ENCODE measurements around the gene GCGR. TPM values are rescaled to one million over a fixed set of nuclear protein-coding genes. Genes with fewer than 3 reads are reported as not detected.
A peak's percentile ranks its signal among the peaks of the same experiment; 100 is the strongest.

Gene GCGR
- total RNA-seq, 2 donors from 2014 or later, result 0.17 TPM; not detected in 1

DNA sequence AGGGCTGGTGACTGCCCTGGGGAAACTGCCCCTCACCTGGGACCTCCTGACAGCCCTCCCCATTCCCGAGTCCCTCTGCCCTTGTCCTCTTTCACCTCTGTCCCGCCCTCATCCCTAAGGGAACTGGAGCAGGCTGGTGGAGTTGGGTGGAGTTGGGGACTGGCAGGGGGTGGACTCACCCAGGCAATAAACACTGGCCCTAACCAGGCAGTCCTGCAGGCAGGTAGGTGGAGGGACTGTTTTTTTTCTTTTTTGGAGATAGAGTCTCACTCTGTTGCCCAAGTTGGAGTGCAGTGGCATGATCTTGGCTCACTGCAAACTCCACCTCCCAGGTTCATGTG, 11.7 kb downstream of the GCGR start:
- ATAC-seq (replicated peaks in 1 of 2), result no peak
- no peak for DNase-seq
- no peak overlapping the region for H3K4me3 Mint-ChIP-seq
- H3K9me3 Mint-ChIP-seq, result no peaks in the 10 kb centered on the region
- H3K27me3 Mint-ChIP-seq (ENCODE audit: low read depth), result peaks cover 20% of the 10 kb centered on the region
- H3K36me3 Mint-ChIP-seq (ENCODE audit: insufficient read depth in 2 of 2), result no peaks in the 10 kb centered on the region
- no peaks in the 10 kb centered on the region for H3K4me1 Mint-ChIP-seq (ENCODE audit: low read depth)
- no peak overlapping the region for H3K27ac Mint-ChIP-seq

DNA sequence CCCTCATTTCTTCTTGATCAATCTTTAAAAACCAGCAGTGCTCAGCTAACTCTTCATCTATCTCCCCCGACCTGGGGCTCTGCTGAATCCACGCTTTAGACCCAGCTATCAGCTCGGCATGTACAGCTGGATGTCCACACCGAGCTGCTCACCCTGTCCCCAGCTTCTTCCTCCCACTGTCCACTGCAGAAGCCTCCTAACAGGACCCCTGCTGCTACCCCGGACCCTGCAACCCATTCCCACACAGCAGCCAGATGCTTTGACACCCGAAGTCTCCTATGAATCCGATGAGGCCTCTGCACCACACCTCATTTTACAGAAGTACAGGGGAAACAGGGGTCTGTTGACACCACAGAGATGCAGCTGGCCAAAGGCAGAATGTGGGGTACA, 13.8 kb downstream of the GCGR start:
- H3K9me3 Mint-ChIP-seq, result no peaks in the 10 kb centered on the region
- no peak for DNase-seq
- H3K27ac Mint-ChIP-seq, result no peak overlapping the region

DNA sequence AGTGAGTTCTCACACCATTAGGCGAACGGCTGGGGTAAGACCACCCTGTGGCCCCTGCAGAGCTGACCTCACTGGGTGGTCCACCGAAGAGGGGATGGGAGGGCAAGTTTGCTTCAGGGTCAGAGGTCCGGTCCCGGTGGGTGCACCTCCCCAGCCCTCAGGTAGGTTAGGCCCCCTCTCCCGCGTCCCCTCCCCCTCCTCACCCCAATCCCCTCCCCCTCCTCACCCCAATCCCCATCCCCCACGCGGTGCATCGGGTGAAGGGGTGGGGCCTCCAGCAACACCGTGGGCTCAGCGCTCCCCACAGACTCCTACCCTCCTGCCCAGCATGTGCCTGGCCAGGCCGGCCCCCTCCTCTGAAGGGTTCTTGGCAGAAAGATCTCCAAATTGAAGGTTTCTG, 15.8 kb downstream of the GCGR start:
- H3K27ac Mint-ChIP-seq, result no peak overlapping the region
- H3K27me3 Mint-ChIP-seq (ENCODE audit: low read depth), result peaks cover 20% of the 10 kb centered on the region
- H3K4me3 Mint-ChIP-seq, result no peak overlapping the region
- H3K36me3 Mint-ChIP-seq (ENCODE audit: insufficient read depth in 2 of 2), result no peaks in the 10 kb centered on the region
- DNase-seq (no peak), ATAC-seq (replicated peaks in 1 of 2) (no peak)
- H3K4me1 Mint-ChIP-seq (ENCODE audit: low read depth), result peaks cover 4% of the 10 kb centered on the region
- no peaks in the 10 kb centered on the region for H3K9me3 Mint-ChIP-seq

More for the DNA sequence above, 13.8 kb downstream of the GCGR start:
- H3K4me3 Mint-ChIP-seq, result no peak overlapping the region
- no peak for ATAC-seq (replicated peaks in 1 of 2)
- H3K4me1 Mint-ChIP-seq (ENCODE audit: low read depth), result peaks cover 4% of the 10 kb centered on the region
- H3K36me3 Mint-ChIP-seq (ENCODE audit: insufficient read depth in 2 of 2), result no peaks in the 10 kb centered on the region
- peaks cover 20% of the 10 kb centered on the region for H3K27me3 Mint-ChIP-seq (ENCODE audit: low read depth)

DNA sequence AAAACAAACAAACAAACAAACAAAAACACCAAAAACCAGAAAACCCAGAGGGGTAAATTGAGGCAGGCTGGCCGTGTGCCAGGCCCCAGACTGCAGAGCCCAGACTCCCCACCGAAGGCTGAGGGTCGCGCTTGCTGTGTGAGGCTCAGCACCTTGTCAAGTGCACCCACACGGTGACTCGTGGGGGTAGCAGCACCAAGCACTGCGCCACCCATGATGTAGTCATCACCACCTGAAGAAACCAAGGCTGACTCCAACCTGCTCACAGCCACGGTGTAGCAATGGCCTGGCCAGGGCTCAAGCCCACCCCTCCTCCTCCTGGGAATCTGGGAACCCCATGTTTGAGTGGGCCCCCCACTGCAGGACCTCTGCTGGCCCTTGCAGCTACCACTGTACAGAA, 17.2 kb downstream of the GCGR start:
- peak; percentile 42 to 45 for ATAC-seq (replicated peaks in 1 of 2)
- Mint-ChIP-seq H3K4me3 (no peak overlapping the region), H3K27ac (no peak overlapping the region), H3K9me3 (no peaks in the 10 kb centered on the region), H3K27me3 (ENCODE audit: low read depth) (peaks cover 17% of the 10 kb centered on the region), H3K36me3 (ENCODE audit: insufficient read depth in 2 of 2) (no peaks in the 10 kb centered on the region), H3K4me1 (ENCODE audit: low read depth) (peaks cover 4% of the 10 kb centered on the region)
- DNase-seq, result no peak

DNA sequence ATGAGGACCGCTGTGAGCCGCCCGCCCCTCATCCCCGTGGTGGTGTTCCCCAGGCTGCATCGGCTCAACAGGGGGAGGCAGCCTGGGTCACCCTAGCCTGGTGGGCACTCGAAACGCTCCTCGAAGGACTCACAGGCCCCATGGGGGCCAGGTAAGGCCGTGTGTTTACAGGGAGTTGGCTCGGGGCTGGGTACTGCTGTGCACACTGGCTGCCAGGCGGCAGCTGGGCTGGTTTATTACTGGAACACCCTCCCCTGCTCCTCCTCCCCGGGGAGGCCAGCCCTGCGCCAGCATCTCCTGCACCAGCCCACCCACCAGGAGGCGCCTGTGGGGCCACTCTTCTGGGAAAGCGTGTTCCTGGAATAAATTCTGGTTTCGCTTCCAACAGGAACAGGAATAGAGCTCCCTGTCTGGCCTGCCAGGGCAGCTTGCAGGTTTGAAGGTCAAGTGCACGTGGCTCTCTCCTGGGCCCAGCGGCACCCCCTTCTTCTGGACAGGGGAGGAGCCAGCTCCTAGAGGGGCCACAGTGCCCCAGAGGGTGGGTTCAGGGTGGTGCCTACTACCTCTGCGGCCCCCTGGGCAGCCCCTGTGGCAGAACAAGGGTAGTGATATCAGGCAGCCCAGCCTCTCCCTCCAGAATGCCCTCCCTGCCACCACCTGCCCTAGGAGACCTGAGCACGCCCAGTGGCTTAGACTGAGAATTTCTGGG, 17.8 kb downstream of the GCGR start:
- ATAC-seq (replicated peaks in 1 of 2), result peak; percentile 26 to 34
- DNase-seq, result no peak
- Mint-ChIP-seq H3K4me1 (ENCODE audit: low read depth) (peaks cover 4% of the 10 kb centered on the region), H3K27ac (no peak overlapping the region), H3K36me3 (ENCODE audit: insufficient read depth in 2 of 2) (no peaks in the 10 kb centered on the region), H3K27me3 (ENCODE audit: low read depth) (peaks cover 11% of the 10 kb centered on the region), H3K9me3 (no peaks in the 10 kb centered on the region), H3K4me3 (no peak overlapping the region)

DNA sequence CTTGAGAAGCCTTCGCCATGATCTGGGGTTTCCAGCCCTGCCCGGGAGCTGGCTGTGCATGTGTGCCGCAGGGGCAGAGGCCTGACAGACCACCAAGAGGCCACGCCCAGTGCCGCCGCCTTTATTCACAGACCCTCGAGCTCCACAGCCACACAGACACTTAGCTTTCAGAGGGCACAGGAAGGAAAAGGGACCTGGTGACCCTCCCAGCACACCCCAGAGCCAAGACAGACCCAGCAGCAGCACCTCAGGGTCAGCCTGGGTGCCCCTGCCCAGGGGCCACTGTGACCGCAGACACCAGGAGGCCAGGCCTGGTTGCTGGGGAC, 18.3 kb downstream of the GCGR start:
- no peak overlapping the region for H3K27ac Mint-ChIP-seq
- H3K36me3 Mint-ChIP-seq (ENCODE audit: insufficient read depth in 2 of 2), result no peaks in the 10 kb centered on the region
- peaks cover 4% of the 10 kb centered on the region for H3K4me1 Mint-ChIP-seq (ENCODE audit: low read depth)
- ATAC-seq (replicated peaks in 1 of 2) (no peak), DNase-seq (no peak)
- no peak overlapping the region for H3K4me3 Mint-ChIP-seq
- no peaks in the 10 kb centered on the region for H3K9me3 Mint-ChIP-seq
- H3K27me3 Mint-ChIP-seq (ENCODE audit: low read depth), result peaks cover 7% of the 10 kb centered on the region

DNA sequence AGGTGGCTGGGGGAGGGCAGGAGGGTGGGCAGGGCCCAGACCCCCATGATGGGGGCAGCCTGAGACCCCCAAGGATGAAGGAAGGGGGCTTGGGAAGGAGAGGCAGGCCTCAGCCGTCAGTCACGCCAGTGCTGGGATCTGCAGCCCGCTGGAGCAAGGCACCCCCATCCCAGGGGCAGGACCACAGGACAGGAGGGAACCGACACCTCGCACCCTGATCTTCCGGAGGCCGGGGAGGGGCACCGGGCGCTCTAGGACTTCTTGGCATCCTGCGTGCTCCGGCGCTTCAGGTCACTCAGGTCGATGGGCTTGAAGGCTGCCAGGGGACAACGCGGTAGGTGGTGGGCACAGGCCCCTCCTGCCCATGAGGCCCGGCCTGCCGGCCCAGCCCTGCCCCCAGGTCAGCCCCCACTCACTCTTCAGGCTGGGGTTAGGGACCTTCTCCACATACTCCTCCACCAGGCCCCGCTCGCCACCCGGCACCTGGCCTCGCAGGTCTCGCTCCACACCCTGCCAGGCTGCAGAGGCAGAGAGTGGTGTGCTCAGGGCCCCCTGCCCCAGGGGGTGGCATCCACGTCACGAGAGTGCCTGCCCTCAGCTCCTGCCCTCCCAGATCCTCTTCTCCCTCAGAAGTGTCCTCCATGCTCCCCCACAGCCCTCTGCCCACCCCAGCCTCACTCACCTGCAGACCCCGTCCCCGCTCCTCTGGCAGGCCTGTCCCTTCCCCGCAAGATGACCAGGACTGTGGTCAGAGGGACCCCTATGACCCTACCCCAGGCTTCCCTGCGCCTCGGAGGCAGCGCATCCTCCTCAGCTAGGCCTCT, 19.3 kb downstream of the GCGR start:
- Mint-ChIP-seq H3K9me3 (no peaks in the 10 kb centered on the region), H3K4me1 (ENCODE audit: low read depth) (peaks cover 4% of the 10 kb centered on the region), H3K36me3 (ENCODE audit: insufficient read depth in 2 of 2) (no peaks in the 10 kb centered on the region), H3K4me3 (no peak overlapping the region), H3K27ac (no peak overlapping the region), H3K27me3 (ENCODE audit: low read depth) (no peaks in the 10 kb centered on the region)
- ATAC-seq (replicated peaks in 1 of 2) (no peak), DNase-seq (no peak)

DNA sequence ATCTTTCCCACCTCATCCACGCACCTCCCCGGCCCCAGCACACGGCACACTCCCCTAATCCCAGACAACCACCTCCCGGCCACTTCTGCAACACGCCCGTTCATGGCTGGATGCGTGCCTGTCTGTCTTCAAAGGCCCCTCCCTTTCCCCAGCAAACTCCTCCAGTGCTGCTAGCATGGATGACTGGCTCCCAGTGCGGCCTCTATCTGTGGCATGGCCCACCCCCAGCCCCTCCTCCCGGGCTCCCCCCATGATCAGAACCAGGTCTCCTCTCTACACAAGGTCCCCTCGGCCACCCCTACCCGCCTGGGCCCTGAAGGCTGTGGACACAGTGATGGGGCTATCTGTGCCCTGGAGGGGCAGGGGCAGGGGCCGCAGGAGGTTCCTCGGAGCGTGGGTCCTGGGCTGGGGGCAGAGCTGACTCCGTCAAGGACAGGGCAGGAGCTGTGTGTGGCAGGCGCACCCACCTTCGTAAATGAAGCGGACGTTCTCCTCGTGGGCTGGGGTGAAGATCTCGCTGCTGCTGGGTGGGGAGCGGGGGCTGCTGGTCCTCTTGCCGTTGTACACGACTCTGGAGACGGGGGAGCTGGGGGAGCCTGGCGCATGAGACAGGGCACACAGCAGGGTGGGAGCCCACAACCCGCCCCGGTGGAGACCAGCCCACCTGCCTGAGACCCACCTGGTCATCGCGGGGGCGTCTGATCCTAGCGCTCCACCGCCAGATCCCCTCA, 20.0 kb downstream of the GCGR start:
- Mint-ChIP-seq H3K9me3 (no peaks in the 10 kb centered on the region), H3K36me3 (ENCODE audit: insufficient read depth in 2 of 2) (no peaks in the 10 kb centered on the region), H3K27me3 (ENCODE audit: low read depth) (no peaks in the 10 kb centered on the region), H3K4me1 (ENCODE audit: low read depth) (peaks cover 4% of the 10 kb centered on the region), H3K4me3 (no peak overlapping the region), H3K27ac (no peak overlapping the region)
- DNase-seq (no peak), ATAC-seq (replicated peaks in 1 of 2) (no peak)

DNA sequence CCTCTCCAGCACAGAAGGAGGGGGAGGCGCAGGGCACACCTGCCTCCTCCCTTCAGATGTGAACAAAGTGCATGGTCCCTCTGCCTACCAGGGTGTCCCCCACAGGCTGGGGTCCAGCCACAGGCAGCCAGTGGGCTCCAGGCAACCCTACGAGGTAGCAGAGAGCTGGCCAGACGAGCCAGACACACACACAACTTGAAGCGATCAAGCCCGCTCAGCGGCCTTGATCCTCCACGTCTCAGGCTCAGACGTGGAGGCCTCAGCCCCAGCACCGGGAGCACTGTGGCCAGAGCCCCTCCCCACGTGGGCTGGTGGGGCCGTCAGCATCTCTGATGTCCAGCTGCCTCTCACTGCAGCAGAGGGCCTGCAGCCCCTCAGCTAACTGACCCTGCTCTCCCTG, 20.6 kb downstream of the GCGR start:
- no peak for ATAC-seq (replicated peaks in 1 of 2)
- peaks cover 4% of the 10 kb centered on the region for H3K4me1 Mint-ChIP-seq (ENCODE audit: low read depth)

DNA sequence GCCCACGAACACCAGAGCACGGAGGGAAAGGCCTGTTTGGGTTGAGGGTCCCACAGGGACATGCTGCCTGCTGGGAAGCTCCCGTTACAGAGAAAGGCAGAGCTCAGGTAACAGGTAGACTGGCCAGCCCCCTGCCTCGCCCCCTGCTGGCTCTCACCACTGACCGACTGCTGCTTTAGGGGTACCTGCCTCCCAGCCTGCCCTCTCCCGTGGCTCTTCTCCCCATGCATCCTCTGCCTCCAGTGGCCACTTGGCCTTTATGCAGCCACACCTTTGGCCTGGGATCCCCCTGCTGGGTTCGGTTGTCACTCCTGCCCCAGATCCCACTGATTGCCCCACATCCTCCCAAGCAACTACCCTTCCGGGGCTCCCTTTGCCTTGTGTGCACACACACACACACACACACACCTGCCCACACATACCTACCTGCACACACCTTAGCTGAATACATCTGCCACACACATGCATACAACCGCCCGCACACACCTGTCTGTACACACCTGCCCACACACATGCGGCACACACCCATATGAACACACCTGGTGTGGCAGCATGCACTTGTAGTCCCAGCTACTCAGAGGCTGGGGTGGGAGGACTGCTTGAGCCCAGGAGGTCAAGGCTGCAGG, 22.0 kb downstream of the GCGR start:
- H3K4me3 Mint-ChIP-seq, result no peak overlapping the region
- H3K36me3 Mint-ChIP-seq (ENCODE audit: insufficient read depth in 2 of 2), result no peaks in the 10 kb centered on the region
- no peaks in the 10 kb centered on the region for H3K9me3 Mint-ChIP-seq
- H3K27me3 Mint-ChIP-seq (ENCODE audit: low read depth), result no peaks in the 10 kb centered on the region
- no peak for ATAC-seq (replicated peaks in 1 of 2)
- H3K27ac Mint-ChIP-seq, result no peak overlapping the region
- peaks cover 12% of the 10 kb centered on the region for H3K4me1 Mint-ChIP-seq (ENCODE audit: low read depth)
- no peak for DNase-seq

More for the DNA sequence above, 20.6 kb downstream of the GCGR start:
- H3K27ac Mint-ChIP-seq, result no peak overlapping the region
- no peaks in the 10 kb centered on the region for H3K27me3 Mint-ChIP-seq (ENCODE audit: low read depth)
- no peaks in the 10 kb centered on the region for H3K9me3 Mint-ChIP-seq
- no peak overlapping the region for H3K4me3 Mint-ChIP-seq
- no peaks in the 10 kb centered on the region for H3K36me3 Mint-ChIP-seq (ENCODE audit: insufficient read depth in 2 of 2)
- no peak for DNase-seq

DNA sequence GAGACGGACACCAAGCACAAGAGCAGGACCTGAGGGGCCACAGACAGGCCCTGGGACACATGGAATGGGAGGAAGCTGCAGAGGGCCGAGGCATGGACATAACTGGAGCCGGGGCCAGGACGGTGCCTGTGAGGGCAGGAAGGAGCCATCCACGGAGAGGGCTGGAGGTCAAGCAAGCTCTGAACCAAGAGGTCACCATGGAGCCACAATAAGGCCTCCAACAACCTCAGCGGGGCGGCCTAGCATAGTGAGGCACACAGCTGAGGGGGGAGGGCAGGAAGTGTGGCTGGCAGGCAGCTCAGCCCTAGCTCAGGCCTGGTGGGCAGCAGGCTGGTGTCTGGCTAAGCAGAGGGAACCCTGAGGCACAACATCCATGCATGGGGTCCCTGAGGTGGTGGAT, 24.7 kb downstream of the GCGR start:
- peaks cover 25% of the 10 kb centered on the region for H3K4me1 Mint-ChIP-seq (ENCODE audit: low read depth)
- H3K27me3 Mint-ChIP-seq (ENCODE audit: low read depth), result no peaks in the 10 kb centered on the region
- DNase-seq (no peak), ATAC-seq (replicated peaks in 1 of 2) (no peak)
- no peak overlapping the region for H3K27ac Mint-ChIP-seq
- no peaks in the 10 kb centered on the region for H3K9me3 Mint-ChIP-seq
- H3K4me3 Mint-ChIP-seq, result no peak overlapping the region
- peaks cover 0 to 6% of the 10 kb centered on the region in 2 donors for H3K36me3 Mint-ChIP-seq (ENCODE audit: insufficient read depth in 2 of 2)

DNA sequence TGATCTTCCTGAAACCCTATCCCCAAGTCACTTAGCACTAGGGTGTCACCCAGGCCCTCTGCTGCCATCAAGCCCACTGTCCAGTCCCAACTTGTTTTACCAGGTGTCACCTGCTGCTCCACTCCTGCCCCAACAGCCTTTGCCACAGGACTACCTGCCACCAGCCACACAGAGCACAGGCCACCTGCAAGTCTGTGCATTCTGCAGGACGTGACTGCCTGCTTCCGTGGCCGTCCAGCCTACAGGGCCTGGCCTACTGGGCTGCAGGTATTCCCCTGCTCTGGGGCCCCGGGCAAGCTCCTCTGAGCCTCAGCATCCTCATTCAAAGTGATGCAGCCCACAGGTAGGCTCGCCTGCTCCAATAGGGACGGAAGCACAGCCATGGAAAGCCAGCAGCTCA, 25.9 kb downstream of the GCGR start:
- Mint-ChIP-seq H3K4me1 (ENCODE audit: low read depth) (peaks cover 30% of the 10 kb centered on the region), H3K9me3 (no peaks in the 10 kb centered on the region), H3K4me3 (peak overlapping the region in 1 of 2 donors; percentile 51), H3K36me3 (ENCODE audit: insufficient read depth in 2 of 2) (peaks cover 0 to 6% of the 10 kb centered on the region in 2 donors), H3K27me3 (ENCODE audit: low read depth) (no peaks in the 10 kb centered on the region), H3K27ac (no peak overlapping the region)
- ATAC-seq (replicated peaks in 1 of 2) (no peak), DNase-seq (no peak)

DNA sequence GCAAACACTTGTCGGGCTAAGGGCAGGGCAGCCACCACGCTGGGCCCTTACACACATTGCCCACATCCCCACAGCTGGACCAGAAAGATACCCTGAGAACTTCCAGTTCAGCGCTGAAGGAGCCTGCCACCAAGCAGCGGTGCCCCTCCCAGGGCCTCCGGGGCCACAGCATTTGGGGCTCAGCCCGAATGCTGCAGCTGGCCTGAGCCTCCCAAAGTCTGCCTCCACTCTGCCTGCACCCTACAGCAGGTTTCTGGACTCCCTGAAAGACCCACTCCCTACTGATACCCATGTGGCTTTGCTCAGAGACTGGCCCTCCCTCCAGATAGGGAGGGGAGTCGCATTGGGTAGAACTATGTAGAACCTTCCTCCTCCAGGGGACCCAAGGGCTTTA, 27.6 kb downstream of the GCGR start:
- Mint-ChIP-seq H3K36me3 (ENCODE audit: insufficient read depth in 2 of 2) (peaks cover 0 to 6% of the 10 kb centered on the region in 2 donors), H3K4me3 (peak overlapping the region; percentile 97 to 98), H3K27me3 (ENCODE audit: low read depth) (no peaks in the 10 kb centered on the region), H3K27ac (peak overlapping the region; percentile 96), H3K9me3 (no peaks in the 10 kb centered on the region), H3K4me1 (ENCODE audit: low read depth) (peaks cover 37% of the 10 kb centered on the region)
- ATAC-seq (replicated peaks in 1 of 2), result no peak
- peak in 1 of 2 donors; percentile 15 for DNase-seq

Data from activated T-cell treated with anti-CD3 and anti-CD28 coated beads, Interleukin-2, amount 50 U/mL, for 72 hours (primary cell).